CD14-positive monocyte (primary cell): Measurements from ENCODE around the gene OPN5. TPM values are rescaled to one million over a fixed set of nuclear protein-coding genes. Genes with fewer than 3 reads are reported as not detected.

Experiments used
- DNase-seq, 3 donors: peaks; one replicate each; pipeline ENCODE4 v3.0.0-alpha.2; 2011 to 2022
- H2AFZ ChIP-seq: 2 replicates; pipeline ENCODE4 v1.6.0; 2012; ENCODE audit warnings: mild to moderate bottlenecking, low read depth, low read length, inconsistent platforms; ENCODE audit not compliant: insufficient read depth, poor library complexity, severe bottlenecking
- H3K27ac ChIP-seq, 2 donors: 1 replicate in 1 of 2; 2 replicates in 1 of 2; pipeline ENCODE4 v1.5.1; 2012 to 2013; ENCODE audit warnings: low read length in 2 of 2, control low read depth in 1 of 2, inconsistent platforms in 1 of 2, low read depth in 1 of 2, mild to moderate bottlenecking in 1 of 2
- H3K27me3 ChIP-seq, 2 donors: one replicate each; pipeline versions ENCODE4 v1.6.0 to v1.6.1; 2011 to 2013; ENCODE audit warnings: low read length in 2 of 2; ENCODE audit not compliant: control insufficient read depth in 2 of 2, insufficient read depth in 2 of 2
- H3K36me3 ChIP-seq, 2 donors: replicated peaks in 1 of 2; 1 replicate in 1 of 2; 2 replicates in 1 of 2; pipeline versions ENCODE4 v1.5.1 to v1.6.1; 2012 to 2013; ENCODE audit warnings: low read length in 2 of 2, control low read depth in 1 of 2, inconsistent platforms in 1 of 2, mild to moderate bottlenecking in 1 of 2; ENCODE audit not compliant: insufficient read depth in 2 of 2, control insufficient read depth in 1 of 2
- H3K4me1 ChIP-seq, 2 donors: 1 replicate in 1 of 2; 2 replicates in 1 of 2; pipeline versions ENCODE4 v1.5.1 to v1.6.1; 2012 to 2013; ENCODE audit warnings: low read length in 2 of 2, control low read depth in 1 of 2, inconsistent platforms in 1 of 2, mild to moderate bottlenecking in 1 of 2, moderate library complexity in 1 of 2; ENCODE audit not compliant: insufficient read depth in 2 of 2, control insufficient read depth in 1 of 2
- H3K4me2 ChIP-seq: replicated peaks from 2 replicates; pipeline ENCODE3; 2012; ENCODE audit warnings: low read length, moderate library complexity, mild to moderate bottlenecking; ENCODE audit not compliant: poor library complexity, severe bottlenecking; ENCODE audit errors: extremely low read depth
- H3K4me3 ChIP-seq, 3 experiments: fragments of 200-600 bp in 1 of 3; sonication (generic) in 1 of 3; replicated peaks in 1 of 3; 1 replicate in 2 of 3; 2 replicates in 1 of 3; pipeline ENCODE4 v1.5.1; 2011 to 2013; ENCODE audit warnings: low read length in 3 of 3, mild to moderate bottlenecking in 3 of 3, control low read depth in 2 of 3, low read depth in 2 of 3, inconsistent platforms in 1 of 3, moderate library complexity in 1 of 3
- H3K79me2 ChIP-seq: 2 replicates; pipeline ENCODE4 v1.6.0; 2012; ENCODE audit warnings: mild to moderate bottlenecking, control low read depth, inconsistent platforms, low read length, moderate library complexity; ENCODE audit not compliant: insufficient read depth
- H3K9ac ChIP-seq: 2 replicates; pipeline ENCODE4 v1.6.0; 2017; ENCODE audit warnings: low read length, mild to moderate bottlenecking; ENCODE audit not compliant: insufficient read depth, poor library complexity, severe bottlenecking
- H3K9me3 ChIP-seq, 2 donors: replicated peaks in 1 of 2; 1 replicate in 1 of 2; 2 replicates in 1 of 2; pipeline versions ENCODE4 v1.5.1 to v1.6.1; 2012 to 2013; ENCODE audit warnings: low read length in 2 of 2, control low read depth in 1 of 2; ENCODE audit not compliant: control insufficient read depth in 1 of 2, insufficient read depth in 1 of 2
- H4K20me1 ChIP-seq: 2 replicates; pipeline ENCODE4 v1.6.0; 2012; ENCODE audit warnings: mild to moderate bottlenecking, low read length, control low read depth, moderate library complexity; ENCODE audit not compliant: insufficient read depth
- H3K27ac Mint-ChIP-seq, 7 donors: one replicate each; pipeline ENCODE4 v1.8.0; 2020; ENCODE audit warnings: mild to moderate bottlenecking in 7 of 7, mixed read lengths in 7 of 7, moderate library complexity in 6 of 7, inconsistent platforms in 2 of 7
- H3K27me3 Mint-ChIP-seq, 3 donors: one replicate each; pipeline ENCODE4 v1.8.0; 2021 to 2022; ENCODE audit warnings: low read depth in 3 of 3, mild to moderate bottlenecking in 3 of 3, mixed read lengths in 3 of 3, moderate library complexity in 3 of 3, inconsistent platforms in 1 of 3
- H3K36me3 Mint-ChIP-seq, 2 donors: one replicate each; pipeline ENCODE4 v1.8.0; 2020; ENCODE audit warnings: mixed read lengths in 2 of 2, inconsistent platforms in 1 of 2, mild to moderate bottlenecking in 1 of 2
- H3K4me1 Mint-ChIP-seq: one replicate; pipeline ENCODE4 v1.8.0; 2020; ENCODE audit warnings: mild to moderate bottlenecking, mixed read lengths
- H3K4me3 Mint-ChIP-seq, 2 donors: one replicate each; pipeline ENCODE4 v1.8.0; 2020; ENCODE audit warnings: mild to moderate bottlenecking in 2 of 2, mixed read lengths in 2 of 2, moderate library complexity in 1 of 2
- H3K9me3 Mint-ChIP-seq, 7 donors: one replicate each; pipeline ENCODE4 v1.8.0; 2020 to 2022; ENCODE audit warnings: mixed read lengths in 7 of 7, mild to moderate bottlenecking in 6 of 7, moderate library complexity in 6 of 7, inconsistent platforms in 2 of 7
- WGBS: methylation state at CpG from one replicate; pipeline ENCODE4 v1.1.5; 2013; ENCODE audit warnings: missing lambda C conversion rate; ENCODE audit not compliant: insufficient coverage; 5-methylcytosine and 5-hydroxymethylcytosine counted together
- intact Hi-C, 2 donors: fragments of 100-400 bp; cut with micrococcal nuclease; formaldehyde crosslinking; loops; one replicate each; pipeline versions ENCODE4 v1.15.0 to v1.15.1; 2023
- polyA plus RNA-seq, 3 donors: library from polyadenylated mRNA; depleted of rRNA in 1 of 3; unstranded in 2 of 3; stranded (reverse) in 1 of 3; fragments of 300-500 nt in 2 of 3; fragments of >200 nt in 1 of 3; fragmentation: Illumina TruSeq in 2 of 3; gene quantifications; 1 replicate in 2 of 3; 2 replicates in 1 of 3; pipeline ENCODE4 v1.2.3, GENCODE V29; 2012 to 2021
- TF ChIP-seq, protein P1 (sequence below): fragments of 200-600 bp; IDR thresholded peaks from one replicate; pipeline ENCODE4 v1.8.0; 2022; ENCODE audit warnings: antibody characterized with exemption, mild to moderate bottlenecking

OPN5 gene
- polyA plus RNA-seq, 3 donors, result not detected

DNA sequence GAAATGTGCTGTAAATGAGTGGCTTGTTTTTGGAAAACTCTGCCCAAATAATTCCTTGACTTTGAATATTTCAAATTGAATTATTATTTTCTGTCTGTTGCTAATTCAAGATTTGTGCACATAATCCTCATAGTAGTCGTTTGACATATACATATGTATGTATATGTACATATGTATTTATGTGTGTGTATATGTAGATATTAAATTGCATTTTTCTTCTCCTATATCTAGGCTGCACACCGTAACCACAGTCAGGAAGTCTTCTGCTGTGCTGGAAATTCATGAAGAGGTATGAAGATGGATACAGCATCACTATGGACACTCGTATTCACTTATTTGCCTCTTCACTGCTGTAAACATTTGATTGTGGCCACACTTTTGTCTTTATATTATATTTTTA lies 29.6 kb downstream of the OPN5 start:
- H3K4me3 ChIP-seq, result no peak overlapping the region
- H3K4me3 Mint-ChIP-seq, result no peak overlapping the region
- no peaks in the 10 kb centered on the region for H3K36me3 Mint-ChIP-seq
- H3K4me1 Mint-ChIP-seq, result no peaks in the 10 kb centered on the region
- no peaks in the 10 kb centered on the region for H3K4me1 ChIP-seq
- no peaks in the 10 kb centered on the region for H3K27me3 ChIP-seq
- H3K79me2 ChIP-seq, result no peaks in the 10 kb centered on the region
- no peak for DNase-seq
- H3K27ac Mint-ChIP-seq, result no peak overlapping the region
- WGBS, result no CpG with 5 or more reads among the region's 3 CpGs
- H3K9ac ChIP-seq, result no peak overlapping the region
- TF ChIP-seq, protein P1, sequence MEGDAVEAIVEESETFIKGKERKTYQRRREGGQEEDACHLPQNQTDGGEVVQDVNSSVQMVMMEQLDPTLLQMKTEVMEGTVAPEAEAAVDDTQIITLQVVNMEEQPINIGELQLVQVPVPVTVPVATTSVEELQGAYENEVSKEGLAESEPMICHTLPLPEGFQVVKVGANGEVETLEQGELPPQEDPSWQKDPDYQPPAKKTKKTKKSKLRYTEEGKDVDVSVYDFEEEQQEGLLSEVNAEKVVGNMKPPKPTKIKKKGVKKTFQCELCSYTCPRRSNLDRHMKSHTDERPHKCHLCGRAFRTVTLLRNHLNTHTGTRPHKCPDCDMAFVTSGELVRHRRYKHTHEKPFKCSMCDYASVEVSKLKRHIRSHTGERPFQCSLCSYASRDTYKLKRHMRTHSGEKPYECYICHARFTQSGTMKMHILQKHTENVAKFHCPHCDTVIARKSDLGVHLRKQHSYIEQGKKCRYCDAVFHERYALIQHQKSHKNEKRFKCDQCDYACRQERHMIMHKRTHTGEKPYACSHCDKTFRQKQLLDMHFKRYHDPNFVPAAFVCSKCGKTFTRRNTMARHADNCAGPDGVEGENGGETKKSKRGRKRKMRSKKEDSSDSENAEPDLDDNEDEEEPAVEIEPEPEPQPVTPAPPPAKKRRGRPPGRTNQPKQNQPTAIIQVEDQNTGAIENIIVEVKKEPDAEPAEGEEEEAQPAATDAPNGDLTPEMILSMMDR, result no peak
- no peak overlapping the region for H3K4me2 ChIP-seq
- H4K20me1 ChIP-seq, result no peaks in the 10 kb centered on the region
- intact Hi-C loops, result no loop called here
- H3K36me3 ChIP-seq, result no peaks in the 10 kb centered on the region
- H2AFZ ChIP-seq, result no peak overlapping the region
- H3K27ac ChIP-seq, result no peak overlapping the region
- H3K27me3 Mint-ChIP-seq, result peaks cover 0 to 4% (median 0%) of the 10 kb centered on the region in 3 donors
- no peaks in the 10 kb centered on the region for H3K9me3 ChIP-seq
- H3K9me3 Mint-ChIP-seq, result peaks cover 0 to 3% (median 2%) of the 10 kb centered on the region in 7 donors

DNA sequence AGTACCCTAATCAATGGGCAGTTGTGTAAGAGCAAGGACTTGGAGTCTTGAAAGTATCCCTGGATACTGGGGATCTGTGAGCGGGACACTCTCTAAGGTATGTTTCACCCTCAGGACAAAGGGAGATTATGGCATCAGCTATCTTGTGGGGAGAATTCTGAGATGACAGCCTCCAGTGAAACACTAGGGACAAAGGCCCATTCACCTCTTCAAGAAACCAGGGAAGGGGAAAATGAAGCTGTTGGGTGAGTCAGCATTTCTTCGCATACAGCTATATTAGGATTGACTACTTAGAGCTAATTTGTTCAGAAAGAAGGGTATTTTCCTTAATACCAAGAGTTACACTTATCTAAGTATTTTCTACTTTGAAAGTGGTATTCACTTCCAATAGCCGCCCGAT lies 35.9 kb downstream of the OPN5 start:
- no CpG with 5 or more reads among the region's 4 CpGs for WGBS
- Histone ChIP-seq H3K36me3 (no peaks in the 10 kb centered on the region), H4K20me1 (no peaks in the 10 kb centered on the region), H3K27ac (no peak overlapping the region), H3K4me3 (no peak overlapping the region), H3K27me3 (no peaks in the 10 kb centered on the region), H3K79me2 (no peaks in the 10 kb centered on the region), H3K9ac (no peak overlapping the region), H2AFZ (no peak overlapping the region), H3K4me2 (no peak overlapping the region), H3K4me1 (no peaks in the 10 kb centered on the region), H3K9me3 (no peaks in the 10 kb centered on the region)
- Mint-ChIP-seq H3K36me3 (no peaks in the 10 kb centered on the region), H3K27ac (no peak overlapping the region), H3K4me3 (no peak overlapping the region), H3K9me3 (peaks cover 0 to 4% (median 0%) of the 10 kb centered on the region in 7 donors), H3K4me1 (no peaks in the 10 kb centered on the region), H3K27me3 (peaks cover 0 to 9% (median 0%) of the 10 kb centered on the region in 3 donors)
- intact Hi-C loops, result no loop called here
- no peak for DNase-seq
- TF ChIP-seq, protein P1, result no peak
